Stimulated activated CD8-positive, alpha-beta memory T cell treated with anti-CD3 and anti-CD28 coated beads, Interleukin-4, amount 100 ng/mL, for 4 hours (primary cell): ENCODE measurements around the gene BCL11A.

Source experiments
- DNase-seq, 2 donors: peaks; one replicate each; pipeline ENCODE4 v3.0.0-alpha.2; 2020; ENCODE audit warnings: low read depth in 2 of 2, low spot score in 1 of 2

Gene BCL11A

GRCh38 chr2:60468382-60469085 is 84.9 kb downstream of the BCL11A start:
- no peak for DNase-seq

GRCh38 chr2:60466161-60466702 is 87.2 kb downstream of the BCL11A start:
- DNase-seq, result no peak

GRCh38 chr2:60465736-60466135 is 87.7 kb downstream of the BCL11A start:
- DNase-seq, result no peak

GRCh38 chr2:60463249-60463648 is 90.2 kb downstream of the BCL11A start:
- DNase-seq, result no peak

- no peak for DNase-seq
Measured at GRCh38 chr2:60461421-60462108, 91.9 kb downstream of the BCL11A start.

- DNase-seq, result no peak
Measured at GRCh38 chr2:60460577-60461420, 92.7 kb downstream of the BCL11A start.

GRCh38 chr2:60459851-60460250 is 93.6 kb downstream of the BCL11A start:
- no peak for DNase-seq

GRCh38 chr2:60456115-60456770 is 97.2 kb downstream of the BCL11A start:
- no peak for DNase-seq

- DNase-seq, result no peak
Measured at GRCh38 chr2:60453872-60454271, 99.6 kb downstream of the BCL11A start.

- DNase-seq, result no peak
Measured at GRCh38 chr2:60453301-60453700, 100.2 kb downstream of the BCL11A start.

GRCh38 chr2:60450488-60450887 is 103.0 kb downstream of the BCL11A start:
- no peak for DNase-seq

GRCh38 chr2:60447943-60448342 is 105.5 kb downstream of the BCL11A start:
- DNase-seq, result no peak

GRCh38 chr2:60446413-60447267 is 106.8 kb downstream of the BCL11A start:
- DNase-seq, result no peak

- no peak for DNase-seq
Measured at GRCh38 chr2:60445684-60446179, 107.7 kb downstream of the BCL11A start.

GRCh38 chr2:60442608-60443007 is 110.8 kb downstream of the BCL11A start:
- no peak for DNase-seq

- DNase-seq, result no peak
Measured at GRCh38 chr2:60441800-60442199, 111.7 kb downstream of the BCL11A start.

- no peak for DNase-seq
Measured at GRCh38 chr2:60440767-60441163, 112.7 kb downstream of the BCL11A start.

- no peak for DNase-seq
Measured at GRCh38 chr2:60440079-60440766, 113.2 kb downstream of the BCL11A start.

- no peak for DNase-seq
Measured at GRCh38 chr2:60439219-60439974, 114.1 kb downstream of the BCL11A start.
